GM18517 (cell line): ENCODE data around the gene EPB41L1.

Experiments
- ATAC-seq: cut with Tn5 transposase; IDR thresholded peaks from one replicate; pipeline ENCODE4 v1.9.1; 2021; ENCODE audit warnings: mild to moderate bottlenecking, moderate library complexity; ENCODE audit not compliant: unreplicated experiment

The EPB41L1 gene

DNA sequence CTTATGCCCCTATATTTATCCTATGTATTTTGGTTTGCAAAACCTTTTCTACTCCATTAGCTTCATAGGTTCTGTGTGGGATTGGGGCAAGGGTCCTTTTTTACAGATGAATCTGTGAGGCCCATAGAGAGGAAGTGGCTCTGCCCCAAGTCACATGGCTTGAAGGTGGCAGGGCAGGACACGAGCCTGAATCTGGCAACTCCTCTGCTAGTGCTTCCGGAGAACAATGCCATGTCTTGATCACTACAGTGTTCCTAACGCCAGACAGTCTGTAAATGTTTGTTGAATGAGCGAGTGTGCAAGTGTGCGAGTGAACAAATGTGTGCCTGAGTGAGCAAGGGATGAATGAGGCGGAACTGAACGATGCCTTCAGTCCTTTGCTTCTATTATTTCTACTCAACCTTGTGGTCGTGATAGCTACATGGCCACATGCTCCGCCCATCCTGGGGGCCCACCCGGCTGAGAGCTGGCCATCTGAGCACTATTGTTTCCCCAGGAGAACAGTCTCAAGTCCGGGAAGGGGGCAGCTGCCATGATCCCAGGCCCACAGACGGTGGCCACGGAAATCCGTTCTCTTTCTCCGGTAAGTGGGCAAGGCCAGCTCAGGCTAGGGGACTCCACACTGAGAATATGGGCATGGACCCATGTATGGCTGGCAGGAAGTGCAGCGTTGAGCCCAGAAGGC, 64.0 kb downstream of the EPB41L1 start:
- no peak for ATAC-seq

DNA sequence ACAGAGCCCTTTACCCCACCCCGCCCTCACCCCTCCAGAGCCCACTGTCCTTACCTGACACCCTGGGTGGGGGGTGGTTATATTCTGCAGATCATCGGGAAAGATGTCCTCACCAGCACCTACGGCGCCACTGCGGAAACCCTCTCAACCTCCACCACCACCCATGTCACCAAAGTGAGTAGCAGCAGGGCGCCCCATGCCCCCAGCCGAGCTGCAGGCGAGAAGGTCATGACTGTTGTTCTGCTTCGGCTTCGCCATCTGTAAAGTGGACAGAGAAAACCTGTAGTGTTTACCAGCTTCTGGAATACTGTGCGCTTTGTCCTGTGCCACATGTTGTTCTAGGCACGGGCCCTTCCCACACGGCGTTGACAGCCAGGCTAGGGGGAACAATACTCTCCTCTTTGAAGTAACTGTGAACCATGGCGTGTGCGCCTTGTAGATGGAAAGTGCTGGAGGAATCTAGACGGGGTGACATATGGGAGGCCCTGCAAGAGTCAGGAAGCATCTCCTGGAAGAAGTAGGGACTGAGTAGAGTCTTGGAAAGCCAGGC, 65.2 kb downstream of the EPB41L1 start:
- ATAC-seq: no peak

DNA sequence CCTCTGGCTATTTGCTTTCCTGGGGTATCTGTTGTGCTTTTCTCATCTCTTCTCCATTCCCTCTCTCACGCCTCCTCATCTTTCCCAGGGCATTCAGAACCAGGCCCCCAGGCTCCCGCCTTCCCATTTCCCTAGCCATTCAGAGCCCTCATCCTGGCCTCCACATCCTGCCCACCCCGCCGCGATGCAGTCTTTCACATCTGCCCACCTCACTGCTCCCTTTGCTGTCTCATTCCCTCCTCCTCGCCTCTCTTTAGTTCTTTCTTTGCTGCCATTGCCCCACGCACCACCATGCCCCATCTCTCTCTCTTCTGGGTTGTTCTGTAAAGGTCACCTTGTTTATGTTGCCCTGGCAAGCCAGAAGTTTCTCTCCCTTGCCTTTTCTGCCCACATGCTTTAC, 71.1 kb downstream of the EPB41L1 start:
- no peak for ATAC-seq

DNA sequence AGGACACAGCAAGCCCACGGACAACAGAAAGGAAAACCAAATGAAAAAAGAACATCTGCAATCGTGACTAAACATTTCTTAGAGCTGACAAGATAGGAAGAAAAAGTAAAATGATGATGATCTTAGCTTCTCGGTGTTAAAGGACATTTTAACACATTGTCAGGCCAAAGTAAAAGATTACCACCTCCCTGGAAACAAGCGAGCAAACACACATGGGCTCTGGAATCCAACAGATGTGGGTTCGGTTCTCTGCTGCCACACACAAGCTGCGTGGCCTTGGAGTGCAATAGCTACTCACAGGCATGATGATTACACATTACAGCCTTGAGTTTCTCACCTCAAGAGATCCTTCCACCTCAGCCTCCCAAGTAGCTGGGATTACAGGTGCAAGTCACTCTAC, 74.2 kb downstream of the EPB41L1 start:
- no peak for ATAC-seq

DNA sequence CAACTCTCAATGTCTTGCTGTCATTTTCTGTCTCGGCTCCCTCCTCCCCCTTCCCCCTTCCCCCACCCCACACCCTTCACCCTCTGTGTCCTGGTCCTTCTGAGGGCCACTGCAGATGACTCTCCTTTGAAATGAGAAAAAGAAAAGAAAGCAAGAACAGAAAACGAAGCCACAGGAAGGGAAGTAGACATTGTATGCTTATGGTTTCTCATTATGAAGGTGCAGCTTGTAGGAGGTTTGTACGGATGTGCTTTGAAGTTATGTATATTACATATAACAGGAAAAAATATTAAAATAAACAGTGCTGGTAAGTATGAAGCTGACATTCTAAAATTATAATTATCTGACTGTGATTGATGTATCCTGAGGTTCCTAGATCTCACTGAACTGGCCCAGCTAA, 75.5 kb downstream of the EPB41L1 start:
- no peak for ATAC-seq

DNA sequence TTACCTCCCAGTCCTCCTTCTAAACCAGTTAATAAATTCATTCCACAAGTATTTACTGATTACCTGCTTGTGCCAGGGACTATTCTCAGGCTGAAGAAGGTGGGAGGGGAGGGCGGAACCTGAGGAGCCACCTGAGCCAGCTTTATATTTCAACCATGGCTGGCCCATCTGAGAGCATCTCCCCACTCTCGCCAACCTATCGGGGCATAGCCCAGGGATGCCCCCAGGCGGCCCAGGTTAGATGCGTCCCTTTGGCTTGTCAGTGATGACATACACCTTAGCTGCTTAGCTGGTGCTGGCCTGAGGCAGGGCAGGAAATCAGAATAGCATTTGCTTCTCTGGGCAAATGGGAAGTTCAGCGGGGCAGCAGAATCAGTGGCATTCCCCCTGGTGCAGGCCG, 76.8 kb downstream of the EPB41L1 start:
- ATAC-seq: no peak

DNA sequence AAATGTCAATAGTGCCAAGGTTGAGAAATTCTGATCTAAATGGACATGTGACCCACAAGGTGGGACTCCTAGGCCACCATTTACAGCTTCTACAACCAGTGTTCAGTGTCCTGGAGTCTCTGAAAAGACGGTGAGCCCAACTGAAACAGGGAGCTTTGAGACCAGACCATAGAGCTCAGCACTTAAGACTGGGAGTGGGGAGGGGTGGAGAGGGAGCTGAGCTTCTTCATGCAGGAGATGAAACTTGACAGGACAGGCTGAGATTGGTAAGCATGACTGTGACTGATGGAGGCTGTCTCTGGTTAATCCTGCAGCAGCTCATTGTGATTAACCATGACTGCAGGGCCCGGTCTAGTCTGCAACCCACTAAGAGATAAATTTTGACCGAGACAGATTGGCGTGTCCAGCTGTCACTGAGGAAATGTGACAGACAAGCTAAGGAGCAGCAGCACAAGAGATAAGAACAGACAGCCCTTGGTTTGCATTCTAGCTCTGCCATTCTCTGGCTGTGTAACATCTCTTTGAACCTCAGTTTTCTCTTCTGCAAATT, 80.3 kb downstream of the EPB41L1 start:
- no peak for ATAC-seq

DNA sequence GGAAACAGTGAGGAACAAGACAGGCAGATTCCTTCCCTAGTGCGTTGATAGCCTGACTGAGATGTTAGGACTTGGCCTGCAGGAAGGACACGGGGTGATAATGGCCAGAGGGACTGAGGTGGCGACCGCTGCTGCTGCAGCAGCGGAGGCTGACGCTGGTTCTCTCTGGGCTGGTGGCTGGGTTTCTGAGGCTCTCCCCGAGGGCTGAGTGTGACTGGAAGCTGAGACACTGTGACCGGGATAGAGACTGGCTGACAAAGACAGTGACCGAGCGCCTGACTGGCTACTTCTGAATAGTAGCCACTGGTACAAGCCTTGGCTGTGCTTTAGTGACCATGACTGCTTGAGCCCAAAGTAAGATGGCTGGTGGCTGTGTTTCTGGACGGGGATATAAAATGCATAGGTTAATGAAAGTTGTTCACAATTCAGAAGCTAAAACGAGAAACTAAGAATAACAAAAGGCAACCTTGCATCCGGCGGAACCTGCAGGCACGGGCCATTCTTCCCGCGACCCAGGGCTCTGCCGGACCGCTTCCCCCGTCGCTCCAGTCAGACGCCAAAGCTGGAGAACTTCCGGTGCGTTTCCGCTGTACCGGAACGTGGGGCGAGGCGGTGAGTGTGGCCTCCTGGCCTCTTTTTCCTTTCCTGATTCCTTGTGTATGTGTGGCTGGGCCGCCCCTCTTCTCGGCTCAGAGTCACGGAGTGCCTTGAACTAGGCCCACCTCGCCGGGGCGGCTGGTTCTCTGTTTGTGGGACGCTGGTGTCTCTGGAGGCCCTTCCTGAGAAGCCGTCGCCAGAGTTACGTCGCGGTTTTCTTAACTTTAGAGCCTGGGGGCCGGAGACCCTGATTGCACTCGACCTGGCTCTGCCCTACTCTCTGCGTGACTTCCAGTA, 81.6 kb downstream of the EPB41L1 start, which contains the start of gene AAR2:
Gene AAR2, plus strand, starts transcription at position 587 of the 894 bp plus-strand sequence. CDS start 3,391 bp downstream, outside the sequence.
- ATAC-seq: no peak

DNA sequence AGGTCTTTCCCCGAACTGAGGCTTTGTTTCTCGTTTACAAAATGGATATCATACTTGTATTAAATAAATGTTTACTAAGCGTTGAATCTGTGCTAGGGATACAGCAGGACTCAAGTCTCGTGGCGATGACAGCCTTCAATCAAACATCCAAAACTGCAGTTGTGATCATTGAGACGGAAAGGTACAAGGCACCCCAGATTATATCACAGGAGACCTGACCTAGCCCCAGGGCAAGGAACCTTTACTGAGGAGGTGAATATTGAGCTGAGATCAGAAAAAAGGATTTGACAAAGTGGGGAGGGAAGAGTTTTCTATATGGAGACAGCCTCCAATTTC, 82.2 kb downstream of the EPB41L1 start:
- ATAC-seq: no peak

DNA sequence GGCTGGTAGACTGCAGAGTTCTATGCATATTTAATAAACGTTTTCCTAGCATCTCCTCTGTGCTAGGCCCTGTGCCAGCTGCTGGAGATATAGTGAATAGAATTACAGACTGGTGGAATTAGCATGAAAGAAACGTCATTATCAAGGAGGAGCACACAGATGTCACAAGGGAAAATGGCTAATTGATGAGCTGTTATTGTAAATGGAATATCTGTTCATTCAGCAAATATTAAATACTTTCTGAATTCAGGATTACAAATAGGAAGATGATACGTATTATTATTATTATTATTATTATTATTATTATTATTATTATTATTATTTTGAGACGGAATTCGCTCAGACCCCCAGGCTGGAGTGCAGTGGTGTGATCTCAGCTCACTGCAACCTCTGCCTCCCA, 82.9 kb downstream of the EPB41L1 start:
- no peak for ATAC-seq

DNA sequence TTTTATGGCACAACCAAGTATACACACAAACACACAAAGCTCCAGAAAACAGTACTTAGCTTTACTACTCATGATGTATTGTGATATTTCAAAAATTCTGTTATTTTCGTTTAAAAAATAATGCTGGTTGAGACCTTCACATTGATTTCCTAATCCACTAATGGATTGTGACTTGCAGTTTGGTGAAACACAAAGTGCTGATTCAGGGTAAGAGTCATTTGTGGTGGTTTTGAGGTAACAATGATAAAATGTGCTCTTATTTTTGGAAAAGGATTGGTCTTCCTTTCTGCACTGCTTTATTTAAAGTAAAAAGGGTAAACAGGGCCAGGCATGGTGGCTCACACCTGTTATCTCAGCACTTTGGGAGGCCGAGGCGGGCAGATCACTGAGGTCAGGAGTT, 83.6 kb downstream of the EPB41L1 start:
- no peak for ATAC-seq

DNA sequence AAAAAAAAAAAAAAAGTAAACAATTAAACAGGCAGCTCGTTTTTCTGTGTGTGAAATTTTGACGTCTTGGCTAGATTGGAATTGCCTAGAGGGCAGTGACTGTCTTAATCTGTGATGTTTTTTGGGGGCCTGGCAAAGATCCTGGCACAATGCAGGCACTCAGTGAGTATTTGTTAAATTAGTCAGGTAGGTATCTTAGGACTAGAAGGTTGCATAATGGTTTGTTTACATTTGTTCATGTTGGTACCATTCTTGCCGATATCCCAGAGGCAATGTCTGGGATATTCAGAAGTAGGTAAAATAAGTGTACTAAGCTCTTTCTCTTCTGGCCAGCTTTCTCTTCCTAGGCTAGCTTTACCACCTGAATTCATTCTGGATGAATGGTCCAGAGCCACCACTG, 84.2 kb downstream of the EPB41L1 start:
- ATAC-seq: no peak

DNA sequence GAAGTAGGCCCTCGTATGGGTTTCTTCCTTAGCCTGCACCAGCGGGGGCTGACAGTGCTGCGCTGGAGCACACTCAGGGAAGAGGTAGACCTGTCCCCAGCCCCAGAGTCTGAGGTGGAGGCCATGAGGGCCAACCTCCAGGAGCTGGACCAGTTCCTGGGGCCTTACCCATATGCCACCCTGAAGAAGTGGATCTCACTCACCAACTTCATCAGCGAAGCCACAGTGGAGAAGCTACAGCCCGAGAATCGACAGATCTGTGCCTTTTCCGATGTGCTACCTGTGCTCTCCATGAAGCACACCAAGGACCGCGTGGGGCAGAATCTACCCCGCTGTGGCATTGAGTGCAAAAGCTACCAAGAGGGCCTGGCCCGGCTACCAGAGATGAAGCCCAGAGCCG, 85.5 kb downstream of the EPB41L1 start:
- no peak for ATAC-seq

DNA sequence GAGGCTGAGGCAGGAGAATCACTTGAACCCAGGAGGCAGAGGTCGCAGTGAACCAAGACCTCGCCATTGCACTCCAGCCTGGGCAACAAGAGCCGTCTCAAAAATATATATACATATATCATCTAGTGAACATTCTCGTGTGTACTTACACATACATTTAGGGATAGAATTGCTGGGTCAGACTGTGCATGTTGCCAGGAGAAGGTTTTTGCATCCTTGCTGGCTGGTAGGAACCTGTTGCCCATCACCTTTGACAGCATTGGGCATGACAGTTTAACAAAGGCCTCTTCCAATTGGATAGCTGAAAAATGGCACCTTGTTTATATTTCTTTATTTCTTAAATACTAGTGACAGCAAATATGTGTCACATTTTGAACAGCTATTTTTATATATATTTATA, 87.1 kb downstream of the EPB41L1 start:
- no peak for ATAC-seq

DNA sequence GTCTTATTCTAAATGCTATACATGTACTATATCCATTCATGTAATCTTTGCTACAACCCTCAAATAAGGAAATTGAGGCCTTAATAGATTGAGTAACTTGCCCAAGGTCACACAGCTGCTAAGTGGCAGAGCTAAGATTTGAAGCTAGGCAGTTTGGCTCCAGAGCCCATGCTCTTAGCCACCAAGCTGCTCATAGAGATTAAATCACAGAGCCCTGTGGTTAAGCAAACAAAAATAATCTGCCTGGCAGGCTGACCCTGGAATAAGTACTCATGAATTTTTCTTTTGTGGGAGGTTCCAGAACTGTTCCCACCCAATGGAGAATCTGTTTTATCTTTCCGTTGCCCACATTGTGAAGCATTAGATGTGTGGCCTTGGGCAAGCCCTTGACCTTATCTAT, 89.2 kb downstream of the EPB41L1 start:
- no peak for ATAC-seq

DNA sequence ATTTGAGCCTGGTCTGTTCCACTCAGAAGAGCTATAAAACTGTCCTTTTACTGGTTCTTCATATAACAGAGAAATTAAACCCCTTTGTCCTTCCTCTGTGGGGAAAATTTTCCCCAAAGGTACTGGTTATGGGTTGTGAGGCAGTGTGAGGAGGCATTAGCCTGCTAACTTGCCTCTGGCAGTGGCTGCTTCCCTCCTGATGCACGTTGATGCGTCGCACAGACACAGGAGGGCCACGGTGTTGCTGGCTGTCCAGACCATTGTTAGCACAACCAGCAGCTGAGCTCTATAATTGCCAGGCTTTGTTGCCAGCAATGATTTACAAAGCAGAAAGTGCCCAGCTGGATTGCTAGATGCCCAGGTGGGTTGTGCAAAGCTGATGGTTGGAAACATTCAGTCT, 91.9 kb downstream of the EPB41L1 start:
- no peak for ATAC-seq

DNA sequence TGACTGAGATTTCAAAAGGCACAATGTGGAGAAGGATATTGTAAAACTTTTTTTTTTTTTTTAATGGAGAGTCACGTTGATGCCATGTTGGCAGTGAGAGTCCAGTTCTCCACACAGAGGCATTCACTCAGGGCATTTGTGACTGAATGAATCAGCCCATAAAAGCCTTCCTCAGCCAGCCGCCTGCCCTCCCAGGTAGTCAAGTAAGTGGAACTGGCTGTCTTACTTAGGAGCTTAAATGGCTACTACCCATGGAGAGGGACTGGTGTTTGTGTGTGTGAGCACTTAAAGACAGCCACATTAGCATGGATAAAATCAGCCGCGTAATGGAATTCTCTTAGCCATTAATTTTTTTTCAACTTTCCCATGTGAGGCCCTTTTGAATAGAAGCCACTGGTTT, 94.3 kb downstream of the EPB41L1 start:
- ATAC-seq: no peak

DNA sequence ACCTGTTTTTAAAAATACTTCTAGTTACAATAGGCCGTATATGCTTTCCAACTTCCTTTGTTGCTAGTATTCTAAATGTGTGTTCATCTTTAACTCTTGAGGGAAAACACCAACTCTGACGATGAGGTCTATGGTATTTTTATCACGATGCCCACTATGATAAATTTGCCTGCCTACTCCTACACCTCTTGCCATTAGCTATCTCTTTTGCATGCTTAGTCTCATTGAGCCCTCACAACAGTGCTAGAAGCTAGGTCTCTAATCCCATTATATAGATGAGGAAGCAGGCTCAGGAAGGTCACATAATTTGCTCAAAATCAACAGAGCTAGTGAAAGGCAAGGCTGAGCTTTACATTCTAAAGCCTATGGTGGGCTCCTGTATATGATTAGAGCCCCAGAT, 94.9 kb downstream of the EPB41L1 start:
- ATAC-seq: no peak

DNA sequence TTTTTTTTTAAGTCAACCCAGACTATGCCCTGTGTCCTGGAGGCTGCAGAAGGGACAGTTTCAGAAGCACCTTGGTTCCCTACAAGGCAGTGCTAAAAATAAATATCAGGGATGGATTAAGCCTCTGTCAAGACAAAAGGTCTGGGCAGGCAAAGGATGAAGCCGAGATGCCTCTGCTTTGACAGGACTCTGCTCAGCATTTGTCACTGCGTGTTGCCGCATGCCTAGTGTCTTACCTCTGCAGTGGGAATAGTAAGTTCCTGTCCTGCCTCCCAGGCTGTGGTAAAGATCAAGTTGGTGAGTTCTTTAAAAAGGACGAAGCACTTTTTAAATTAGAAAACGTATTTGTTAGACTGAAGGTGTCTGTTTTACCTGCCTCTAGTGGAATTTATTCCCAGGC, 96.9 kb downstream of the EPB41L1 start:
- ATAC-seq: no peak

DNA sequence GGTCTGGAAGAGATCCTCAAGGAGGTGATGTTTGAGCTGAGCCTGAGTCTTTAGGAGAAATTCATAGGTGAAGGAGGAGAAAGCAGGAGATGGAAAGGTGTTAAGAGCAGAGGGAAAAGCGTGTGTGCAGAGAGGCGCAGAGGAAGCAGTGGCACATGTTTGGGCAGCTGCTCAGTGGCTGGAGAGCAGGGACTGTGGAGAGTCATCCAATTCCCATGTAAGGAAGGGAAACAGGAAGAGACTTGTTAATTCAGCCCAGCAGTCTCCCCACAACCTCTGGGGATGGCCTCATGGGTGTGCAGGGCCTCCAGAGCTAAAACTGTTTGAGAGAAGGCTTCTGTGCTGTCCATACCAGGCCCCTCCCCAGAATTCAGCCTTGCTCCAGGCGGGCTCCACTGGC, 98.0 kb downstream of the EPB41L1 start:
- ATAC-seq: no peak

DNA sequence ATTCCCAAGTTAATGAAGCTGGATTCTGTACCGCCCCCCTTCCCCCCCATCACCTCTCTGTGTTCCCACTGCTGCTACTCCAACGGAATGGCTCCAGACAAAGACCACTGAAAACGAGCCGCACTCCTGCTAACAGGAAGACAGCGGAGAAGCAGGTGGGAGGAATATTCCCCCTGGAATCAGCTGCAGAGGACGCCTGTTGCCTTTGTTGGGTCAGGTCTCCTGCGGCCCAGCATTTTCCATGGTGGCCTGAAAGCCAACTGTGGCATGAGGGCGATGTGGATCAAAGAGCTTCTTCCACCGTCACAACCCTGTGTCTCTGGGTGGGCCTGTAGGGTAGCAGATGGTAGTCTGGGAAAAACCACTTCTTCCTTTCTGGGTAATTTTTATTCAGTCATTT, 98.5 kb downstream of the EPB41L1 start:
- ATAC-seq: no peak

DNA sequence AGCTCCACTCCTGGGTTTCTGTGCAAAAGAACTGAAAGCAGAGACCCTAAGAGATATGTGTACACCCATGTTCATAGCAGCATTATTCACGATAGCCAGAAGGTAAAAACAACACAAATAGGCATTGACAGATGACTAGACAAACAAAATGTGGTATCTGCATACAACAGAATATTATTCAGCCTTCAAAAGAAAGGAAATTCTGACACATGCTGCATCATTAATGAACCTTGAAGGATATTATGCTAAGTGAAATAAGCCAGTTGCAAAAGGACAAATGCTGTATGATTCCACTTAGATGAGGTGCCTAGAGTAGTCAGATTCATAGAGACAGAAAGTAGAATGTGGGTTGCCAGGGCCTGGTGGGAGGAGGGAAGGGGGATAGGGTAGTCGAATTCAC, 99.5 kb downstream of the EPB41L1 start:
- no peak for ATAC-seq
